GM21367 (cell line): Measurements from ENCODE around the gene TBX21.

Experiments
- ATAC-seq: cut with Tn5 transposase; IDR thresholded peaks from one replicate; pipeline ENCODE4 v1.9.1; 2021; ENCODE audit not compliant: unreplicated experiment

TBX21 gene

DNA sequence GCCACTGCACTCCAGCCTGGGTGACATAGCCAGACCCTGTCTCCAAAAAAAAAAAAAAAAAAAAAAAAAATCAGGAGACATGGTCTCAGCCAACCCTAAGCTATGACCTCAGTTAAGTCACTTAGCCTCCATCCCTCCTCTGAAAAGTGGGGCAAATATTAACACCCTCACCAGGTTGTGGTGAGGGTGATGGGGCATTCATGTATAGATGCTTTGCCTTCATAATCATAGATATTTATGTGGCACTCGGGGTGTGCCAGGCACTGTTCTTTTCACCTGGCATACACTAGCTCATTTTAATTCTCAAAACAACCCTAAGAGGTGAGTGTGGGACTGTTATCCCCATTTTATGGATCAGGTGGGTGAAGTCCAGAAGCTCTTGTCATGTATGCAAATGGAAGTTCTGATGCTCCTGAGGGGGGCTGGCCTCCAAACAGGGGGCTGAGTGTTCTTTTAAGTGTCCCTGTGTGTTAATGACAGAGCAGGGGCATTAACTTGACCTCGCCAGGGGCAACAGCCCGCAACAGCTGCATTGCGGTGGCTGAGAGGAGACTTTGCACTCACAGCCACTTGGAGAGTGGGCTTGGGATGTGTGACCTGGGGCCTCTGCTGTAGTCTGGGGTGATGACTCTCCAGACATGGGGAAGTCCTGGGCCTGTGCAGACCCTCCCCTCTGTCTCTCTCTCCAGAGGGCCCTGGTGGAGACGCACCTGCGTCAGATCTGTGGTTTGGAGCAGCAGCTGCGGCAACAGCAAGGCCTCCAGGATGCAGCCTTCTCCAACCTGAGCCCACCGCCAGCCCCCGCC is 34.9 kb upstream of the TBX21 start:
- ATAC-seq = no peak

DNA sequence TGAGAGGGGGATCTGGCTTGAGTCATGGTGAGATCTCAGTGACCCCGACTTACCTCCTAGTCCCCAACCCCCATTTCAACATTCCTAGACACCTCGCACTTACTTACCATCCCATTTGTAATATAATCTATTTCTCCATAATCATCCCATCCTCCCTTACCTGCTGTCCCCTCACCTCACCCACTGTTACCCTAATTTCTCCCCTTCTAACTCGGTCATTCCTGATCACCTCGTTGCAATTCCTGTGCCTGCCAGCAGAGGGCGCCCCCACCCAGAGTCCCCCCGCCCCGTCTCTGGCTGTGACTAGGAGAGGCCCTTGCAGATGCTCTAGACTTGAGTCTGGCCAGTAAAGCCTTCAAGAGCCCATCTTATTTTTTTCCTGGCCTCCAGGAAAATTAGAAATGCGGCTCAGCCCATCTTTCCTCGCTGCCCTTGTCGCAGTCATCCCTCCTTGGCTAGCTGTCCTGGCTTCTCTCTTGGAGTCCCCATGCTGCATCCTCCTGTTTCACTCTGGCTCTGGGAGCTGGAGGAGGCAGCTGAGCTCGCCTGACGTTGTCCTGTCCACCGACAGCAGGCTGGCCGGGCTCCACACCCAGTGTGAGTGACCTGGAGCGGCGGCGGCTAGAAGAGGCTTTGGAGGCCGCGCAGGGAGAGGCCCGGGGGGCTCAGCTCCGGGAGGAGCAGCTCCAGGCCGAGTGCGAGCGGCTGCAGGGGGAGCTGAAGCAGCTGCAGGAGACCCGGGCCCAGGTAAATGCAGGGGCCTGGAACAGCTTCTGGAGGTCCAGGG is 34.1 kb upstream of the TBX21 start:
- no peak for ATAC-seq

DNA sequence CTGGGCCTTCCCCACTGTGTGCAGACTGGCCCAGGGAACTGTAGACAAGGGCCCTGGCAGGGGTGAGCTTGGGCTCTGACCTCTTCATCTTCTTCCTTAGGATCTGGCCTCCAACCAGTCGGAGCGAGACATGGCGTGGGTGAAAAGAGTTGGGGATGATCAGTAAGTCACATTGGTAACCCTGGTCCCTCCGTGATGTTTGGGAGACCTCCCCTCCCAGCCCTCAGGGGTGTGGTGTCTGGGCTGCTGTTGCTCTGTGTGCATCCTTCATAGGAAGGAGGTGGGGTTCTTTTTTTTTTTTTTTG is 33.5 kb upstream of the TBX21 start:
- no peak for ATAC-seq

DNA sequence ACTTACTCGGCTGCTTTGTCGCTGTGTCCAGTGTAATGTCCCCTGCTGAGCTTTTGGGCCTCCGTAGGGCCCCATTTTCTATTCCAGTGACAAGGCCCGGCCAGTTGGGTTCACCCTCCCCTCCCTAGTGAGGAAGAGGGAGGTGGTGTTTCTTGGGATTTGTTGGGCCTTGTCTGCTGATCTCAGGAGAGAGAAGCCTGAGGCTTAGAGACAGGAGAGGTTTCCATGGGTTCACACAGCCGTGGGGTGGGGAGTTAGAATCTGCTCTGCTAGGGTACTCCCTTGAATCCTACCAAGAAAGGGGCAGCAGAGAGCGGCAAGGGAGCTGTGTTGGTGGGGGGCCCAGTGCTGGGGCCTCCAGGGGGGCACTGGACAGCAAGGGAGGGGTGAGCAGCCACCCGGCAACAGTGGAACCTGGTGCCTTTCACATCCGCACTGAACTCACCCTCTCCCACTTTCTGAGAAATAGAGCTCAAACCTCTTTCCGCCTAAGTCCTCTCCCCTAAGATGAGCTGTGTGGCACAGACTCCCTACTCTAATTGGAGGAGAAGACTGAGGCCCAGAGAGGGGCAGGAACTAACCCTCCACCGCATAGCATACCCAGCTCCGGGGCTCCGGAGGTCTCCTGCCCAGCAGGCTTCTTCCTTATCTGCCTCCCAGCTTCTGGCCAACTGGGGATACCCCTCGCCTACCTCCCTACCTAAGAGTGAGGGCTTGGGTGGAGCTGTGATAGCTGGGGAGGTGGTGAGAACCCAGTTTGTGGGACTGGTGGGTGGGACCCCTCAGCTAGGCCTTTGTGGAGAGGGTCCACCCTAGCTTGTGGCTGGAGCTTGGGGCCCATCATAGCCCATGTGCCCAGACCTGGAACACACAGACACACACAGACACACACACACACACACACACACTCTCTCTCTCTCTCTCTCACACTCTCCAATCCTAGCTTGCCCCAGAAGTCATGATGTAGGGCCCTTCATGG is 32.3 kb upstream of the TBX21 start:
- no peak for ATAC-seq

DNA sequence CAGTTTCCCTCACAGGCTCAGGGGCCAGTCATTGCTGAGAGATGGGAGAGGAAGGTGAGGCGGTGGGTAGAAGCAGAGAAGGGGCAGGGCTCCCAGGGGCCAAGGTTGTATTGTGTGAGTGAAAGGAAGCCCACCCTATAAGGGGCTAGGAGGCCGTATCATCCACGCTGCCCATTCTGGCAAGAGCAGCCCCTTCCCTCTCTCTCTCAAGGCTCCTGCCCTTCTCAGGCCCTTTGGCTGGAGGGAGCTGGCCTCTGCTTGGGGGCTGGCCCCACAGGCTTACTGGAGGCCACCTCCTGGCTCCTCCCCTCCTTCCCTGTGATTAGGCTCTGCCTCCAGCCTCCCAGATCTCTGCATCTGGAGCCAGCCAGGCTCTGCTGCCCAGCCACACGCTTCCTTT is 31.4 kb upstream of the TBX21 start:
- ATAC-seq = no peak

DNA sequence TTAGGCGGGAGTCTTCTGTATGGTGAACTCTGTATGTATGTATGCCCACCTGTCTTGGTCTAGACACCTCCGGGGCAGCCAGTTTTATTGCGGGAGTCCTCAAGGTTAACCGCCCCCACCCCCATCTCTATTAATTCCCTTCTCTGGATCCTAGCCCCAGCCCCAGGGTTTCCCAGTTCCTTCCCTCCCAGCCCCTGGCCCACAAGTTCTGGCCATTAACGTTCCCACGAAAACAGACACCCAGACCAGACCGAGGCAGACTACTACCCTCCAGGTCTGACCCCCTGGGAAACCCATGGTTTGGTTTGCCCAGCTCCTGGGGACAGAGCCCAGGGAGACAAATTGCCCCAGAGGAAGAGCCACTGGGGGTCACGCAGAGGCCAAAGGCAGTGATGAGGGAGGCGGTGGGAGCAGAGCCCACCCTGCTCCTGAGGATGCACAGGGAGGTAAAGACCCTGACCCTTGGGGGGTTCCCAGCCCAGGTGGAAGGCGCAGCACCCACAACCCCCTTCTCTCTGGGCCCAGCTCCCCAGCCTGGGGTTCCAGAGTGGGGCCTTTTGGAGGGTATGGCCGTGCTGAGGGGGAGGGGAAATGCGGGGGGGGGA is 30.5 kb upstream of the TBX21 start:
- ATAC-seq = no peak

DNA sequence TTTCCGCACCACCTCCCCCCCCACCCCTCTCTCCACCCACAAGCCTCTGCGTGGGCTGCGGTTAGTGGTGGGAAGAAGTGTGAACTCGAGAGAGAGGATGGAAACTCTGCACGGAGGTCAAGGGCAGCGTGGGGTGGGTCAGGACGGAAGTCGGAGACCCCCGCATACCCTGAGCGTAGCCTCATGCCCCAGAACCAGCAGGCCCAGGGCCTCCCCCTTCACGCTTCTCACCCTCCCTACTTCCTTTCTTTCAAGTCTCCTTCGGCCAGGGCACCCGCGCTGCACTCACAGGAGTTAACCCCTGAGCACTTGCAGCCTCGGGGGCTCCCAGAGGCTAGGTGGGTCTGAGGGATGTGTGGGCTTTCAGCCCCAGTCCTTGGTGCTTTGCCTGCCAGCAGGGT is 29.8 kb upstream of the TBX21 start:
- ATAC-seq = no peak

DNA sequence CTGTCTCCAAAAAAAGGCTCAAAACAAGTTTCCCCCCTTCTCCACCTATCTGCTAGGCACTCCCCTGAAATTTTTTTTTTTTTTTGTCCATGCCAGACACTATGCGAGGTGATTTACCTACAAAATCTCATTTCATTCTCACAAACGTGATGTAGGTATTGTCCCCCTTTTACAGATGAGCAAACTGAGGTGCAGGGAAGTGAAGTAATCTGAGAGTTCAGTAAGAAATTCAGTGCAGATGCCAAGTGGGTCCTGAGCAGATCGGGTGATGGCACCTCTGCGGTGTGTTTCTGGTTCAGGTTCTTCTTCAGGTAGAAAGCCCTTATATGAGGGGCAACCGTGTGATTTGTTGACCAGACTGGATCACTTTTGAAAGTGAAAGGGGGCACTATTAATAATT is 29.4 kb upstream of the TBX21 start:
- no peak for ATAC-seq

DNA sequence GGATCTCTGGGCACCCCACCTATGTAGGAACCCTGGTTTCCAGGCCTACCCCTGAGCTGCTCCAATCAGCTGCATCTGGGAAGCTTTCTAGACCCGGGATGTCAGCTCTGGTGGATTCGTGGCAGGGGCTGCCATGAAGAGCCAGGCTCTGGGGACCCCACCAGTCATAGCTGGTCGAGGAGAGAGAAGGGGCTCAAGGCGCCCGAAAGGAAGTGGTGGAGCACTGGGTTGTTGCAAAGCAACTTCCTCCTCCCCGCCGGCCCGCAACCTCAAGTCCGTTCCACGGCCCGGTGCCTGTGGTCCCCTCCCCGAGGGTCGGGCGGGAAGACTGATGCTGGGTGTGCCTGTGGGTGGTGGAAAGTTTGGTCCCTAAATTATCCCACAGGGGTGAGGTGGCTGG is 28.9 kb upstream of the TBX21 start:
- ATAC-seq = no peak

DNA sequence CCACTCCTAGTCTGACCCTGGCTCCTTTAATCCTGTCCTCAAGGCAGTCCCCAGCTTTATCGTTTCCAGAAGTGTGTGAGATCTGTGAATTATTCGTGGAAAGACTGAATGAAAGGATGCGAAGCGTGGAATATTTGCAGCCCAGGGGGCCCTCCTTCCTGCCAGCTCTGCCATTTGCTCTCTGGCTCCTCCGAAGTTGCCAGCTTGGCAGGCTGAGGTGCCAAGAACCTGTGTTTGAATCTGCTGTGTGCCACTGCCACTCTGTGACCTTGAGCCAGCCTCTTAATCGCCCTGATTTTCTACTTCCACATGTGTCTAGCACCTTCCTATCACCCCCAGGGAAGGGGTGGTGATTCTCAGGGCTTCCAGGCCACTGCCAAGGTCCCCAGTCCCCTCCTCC is 28.3 kb upstream of the TBX21 start:
- no peak for ATAC-seq

DNA sequence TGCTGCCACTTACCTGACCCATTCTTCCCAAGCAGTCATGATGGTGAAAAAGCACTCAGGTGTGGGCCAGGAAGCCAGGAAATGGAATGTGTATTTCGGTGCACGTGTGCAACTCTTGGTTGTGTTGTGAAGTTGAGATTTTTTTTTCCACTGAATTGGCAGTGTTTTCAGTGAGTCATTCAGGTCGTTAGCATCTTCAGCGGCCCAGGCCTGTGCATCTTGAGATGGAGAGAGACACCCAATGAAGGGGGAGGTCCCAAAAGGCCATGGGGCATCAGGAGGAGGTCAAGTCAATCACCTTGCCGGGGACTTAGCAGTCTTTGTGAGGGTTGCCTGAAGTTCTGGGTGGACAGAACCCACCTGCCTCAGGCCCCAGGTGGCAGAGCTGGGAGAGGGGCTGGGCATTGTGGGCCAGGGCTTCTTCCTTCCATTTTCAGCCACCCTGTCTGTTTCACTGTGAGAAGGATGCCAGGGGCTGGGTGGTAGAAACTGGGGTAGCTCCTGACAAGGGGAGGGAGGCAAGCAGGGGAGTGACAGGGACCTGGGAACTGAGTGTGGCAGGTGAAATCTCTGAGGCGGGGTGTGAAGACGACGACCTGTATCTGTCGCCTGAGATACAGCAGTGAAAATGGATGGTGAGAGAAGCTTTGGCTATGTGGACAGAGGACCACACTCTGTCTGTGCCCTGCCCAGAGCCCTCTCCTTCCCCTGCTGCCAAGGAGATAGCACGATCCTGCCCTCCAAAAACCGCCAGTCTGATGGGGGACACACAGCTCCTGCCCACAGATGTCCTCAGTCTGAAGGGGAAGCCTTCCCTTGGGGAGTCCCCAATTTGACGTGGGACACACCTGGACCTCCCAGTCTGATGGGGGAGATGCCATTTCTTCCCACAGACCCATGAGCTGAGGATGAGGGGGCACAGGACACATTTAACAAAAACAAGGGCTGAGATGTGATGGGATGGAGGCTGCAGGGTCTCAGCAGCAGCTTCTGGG is 27.2 kb upstream of the TBX21 start:
- ATAC-seq = no peak

DNA sequence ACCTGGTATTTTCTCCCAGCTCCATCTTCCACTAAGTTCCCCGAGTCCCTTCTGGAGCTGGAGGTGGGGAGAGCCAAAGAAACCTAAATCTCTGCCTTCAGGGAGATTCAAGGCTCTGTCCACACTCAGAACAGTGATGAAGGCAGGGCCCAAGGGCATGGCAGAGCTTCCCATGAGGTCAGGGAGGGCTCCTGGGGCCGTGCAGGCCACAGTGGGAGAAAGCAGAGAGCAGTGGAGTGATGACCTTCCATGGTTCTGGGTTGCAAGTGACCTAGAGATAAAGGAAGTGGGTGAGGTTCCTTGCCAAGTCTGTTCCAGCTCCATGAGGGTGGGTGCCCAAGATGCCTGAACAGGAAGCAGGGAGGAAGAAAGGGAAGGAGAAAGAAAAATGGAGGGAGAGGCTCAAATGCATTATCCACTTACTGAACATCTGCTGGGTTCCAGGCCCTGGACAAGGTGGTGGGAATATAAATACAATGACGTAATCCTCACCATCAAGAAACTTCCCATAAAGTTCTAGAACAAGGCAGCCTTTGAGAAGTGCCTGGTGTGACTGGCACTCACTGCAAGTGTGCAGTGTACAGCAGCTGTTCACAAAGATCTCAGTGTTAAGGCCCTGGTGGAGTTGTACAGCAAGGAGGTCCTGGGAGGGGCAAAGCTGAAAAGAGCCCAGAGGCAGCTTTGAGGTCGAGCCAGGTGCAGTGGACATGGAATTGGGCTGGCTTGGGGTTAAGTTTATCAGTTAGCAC is 25.8 kb upstream of the TBX21 start:
- ATAC-seq = no peak

DNA sequence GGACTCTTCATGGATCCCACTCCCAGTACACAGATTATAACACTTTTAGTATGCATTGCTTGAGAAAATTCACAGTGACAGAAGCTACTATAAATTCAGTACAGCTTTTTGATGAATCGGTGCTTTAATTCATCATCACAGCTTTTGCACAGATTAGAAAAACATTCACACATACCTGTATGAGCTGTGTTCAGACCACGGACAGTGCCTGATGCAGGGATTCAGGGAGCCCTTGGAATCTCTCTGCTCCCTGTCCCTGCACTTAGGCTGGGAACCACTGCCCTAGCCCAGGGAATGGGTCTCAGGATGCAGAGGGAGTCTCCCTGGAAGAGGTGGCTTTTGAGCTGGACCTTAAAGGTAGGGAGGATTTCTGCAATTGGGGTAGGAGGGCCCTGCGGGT is 25.2 kb upstream of the TBX21 start:
- ATAC-seq = no peak

DNA sequence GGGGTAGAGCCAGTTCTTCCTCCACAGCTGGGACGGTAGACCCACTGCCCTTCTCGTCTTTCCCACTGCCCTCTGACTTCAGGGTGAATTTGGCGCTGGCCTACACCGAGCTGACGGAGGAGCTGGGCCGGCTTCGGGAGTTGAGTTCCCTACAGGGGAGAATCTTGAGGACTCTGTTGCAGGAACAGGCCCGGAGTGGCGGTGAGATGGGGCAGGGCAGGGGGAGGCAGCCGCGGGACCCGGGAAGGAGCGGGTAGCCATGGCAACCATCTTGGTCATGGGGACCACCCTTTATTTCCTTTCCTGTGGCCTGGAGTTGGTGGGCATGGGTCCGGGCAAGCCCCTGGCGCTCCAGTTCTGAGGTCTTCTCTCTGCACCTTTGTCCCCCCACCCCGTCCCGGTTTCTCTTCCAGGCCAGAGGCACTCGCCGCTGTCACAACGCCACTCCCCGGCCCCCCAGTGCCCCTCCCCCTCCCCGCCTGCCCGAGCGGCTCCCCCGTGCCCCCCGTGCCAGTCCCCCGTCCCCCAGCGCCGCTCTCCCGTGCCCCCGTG is 24.6 kb upstream of the TBX21 start:
- ATAC-seq = no peak

DNA sequence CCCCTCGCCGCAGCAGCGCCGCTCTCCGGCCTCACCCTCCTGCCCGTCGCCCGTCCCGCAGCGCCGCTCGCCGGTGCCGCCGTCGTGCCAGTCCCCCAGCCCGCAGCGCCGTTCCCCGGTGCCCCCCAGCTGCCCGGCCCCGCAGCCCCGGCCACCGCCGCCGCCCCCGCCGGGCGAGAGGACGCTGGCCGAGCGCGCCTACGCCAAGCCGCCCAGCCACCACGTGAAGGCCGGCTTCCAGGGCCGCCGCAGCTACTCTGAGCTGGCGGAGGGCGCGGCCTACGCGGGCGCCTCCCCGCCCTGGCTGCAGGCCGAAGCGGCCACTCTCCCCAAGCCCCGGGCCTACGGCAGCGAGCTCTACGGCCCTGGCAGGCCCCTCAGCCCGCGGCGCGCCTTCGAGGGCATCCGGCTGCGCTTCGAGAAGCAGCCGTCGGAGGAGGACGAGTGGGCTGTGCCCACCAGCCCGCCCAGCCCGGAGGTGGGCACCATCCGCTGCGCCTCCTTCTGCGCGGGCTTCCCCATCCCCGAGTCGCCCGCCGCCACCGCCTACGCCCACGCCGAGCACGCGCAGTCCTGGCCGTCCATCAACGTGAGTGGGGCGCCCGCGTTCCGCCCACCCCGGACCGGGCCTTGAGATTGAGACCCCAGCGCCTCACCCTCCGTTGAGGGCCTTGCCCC is 24.0 kb upstream of the TBX21 start:
- no peak for ATAC-seq

DNA sequence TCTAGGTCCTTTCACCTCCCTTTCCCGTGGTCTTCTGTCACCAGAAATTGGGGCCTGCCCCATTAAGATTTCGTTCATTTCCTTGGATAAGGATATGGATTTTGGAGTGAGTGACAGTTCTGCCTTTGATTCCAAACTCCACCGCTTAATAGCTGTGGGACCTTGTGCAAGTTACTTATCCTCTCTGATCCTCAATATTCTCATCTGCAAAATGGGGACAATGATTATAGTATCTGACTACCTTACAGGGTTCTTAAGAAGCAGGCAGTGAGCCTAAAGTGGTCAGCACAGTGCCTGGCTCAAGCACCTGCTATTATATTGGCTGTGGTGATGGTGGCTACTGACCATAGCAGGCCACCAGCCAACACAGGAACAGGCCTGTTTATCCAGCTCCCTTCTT is 23.4 kb upstream of the TBX21 start:
- ATAC-seq = no peak

DNA sequence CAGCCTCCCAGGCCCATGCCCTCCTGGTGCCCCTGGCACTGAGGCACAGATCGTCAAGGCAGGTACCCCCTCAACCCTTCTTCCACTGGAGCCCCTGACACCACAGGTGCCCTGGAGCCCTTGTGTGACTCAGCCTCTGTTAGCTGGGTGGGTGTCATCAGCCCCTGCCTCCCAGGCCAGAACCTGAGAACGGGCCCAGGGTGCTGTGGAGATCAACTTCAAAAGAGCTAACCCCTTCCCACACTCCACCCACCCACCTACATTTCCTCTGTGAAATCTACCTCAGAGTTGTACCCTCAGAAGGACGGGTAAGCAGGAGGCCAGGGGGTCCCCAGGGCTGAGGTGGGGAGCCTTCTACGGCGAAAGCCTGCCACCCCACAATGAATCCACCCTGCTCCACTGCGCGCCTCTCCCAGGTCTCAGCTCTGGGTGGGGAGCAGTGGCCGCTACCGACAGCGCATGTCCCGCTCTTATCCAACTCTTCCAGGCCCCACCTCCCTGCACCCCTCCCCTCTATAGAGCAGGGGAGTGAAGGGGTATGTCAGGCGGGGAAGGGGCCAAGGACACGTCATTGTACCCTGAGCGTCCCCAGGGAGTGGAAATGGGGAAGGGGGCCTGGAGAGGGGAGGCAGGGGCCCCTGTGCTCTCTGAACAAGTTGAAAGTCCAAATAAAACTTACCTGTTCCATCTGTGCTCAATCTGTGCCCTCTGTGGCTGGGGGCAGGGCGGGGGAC is 21.5 kb upstream of the TBX21 start:
- no peak for ATAC-seq
